H9 (cell line): ENCODE results near the gene SLX4IP. TPM values are rescaled to one million over a fixed set of nuclear protein-coding genes. Genes with fewer than 3 reads are reported as not detected.

Experiments used
- DNase-seq: peaks from one replicate; pipeline ENCODE4 v3.0.0-alpha.2; 2017
- H2AFZ ChIP-seq: one replicate; pipeline ENCODE4 v1.6.1; 2013; ENCODE audit warnings: mild to moderate bottlenecking, low read length, control low read depth, moderate library complexity
- H2AK5ac ChIP-seq: 2 replicates; pipeline ENCODE4 v1.6.1; 2013; ENCODE audit warnings: low read length, control low read depth, mixed read lengths; ENCODE audit not compliant: insufficient read length
- H2BK120ac ChIP-seq: one replicate; pipeline ENCODE4 v1.6.1; 2013; ENCODE audit warnings: low read depth, mild to moderate bottlenecking, low read length, control low read depth, inconsistent platforms; ENCODE audit not compliant: poor library complexity, severe bottlenecking
- H2BK12ac ChIP-seq: 2 replicates; pipeline ENCODE4 v1.6.1; 2013; ENCODE audit warnings: low read length, control low read depth, mixed read lengths, low read depth; ENCODE audit not compliant: insufficient read length
- H2BK15ac ChIP-seq: 2 replicates; pipeline ENCODE4 v1.6.1; 2013; ENCODE audit warnings: low read depth, low read length, control low read depth
- H2BK20ac ChIP-seq: one replicate; pipeline ENCODE4 v1.6.1; 2013; ENCODE audit warnings: low read depth, mild to moderate bottlenecking, low read length, control low read depth, inconsistent platforms; ENCODE audit not compliant: poor library complexity, severe bottlenecking
- H2BK5ac ChIP-seq: 2 replicates; pipeline ENCODE4 v1.6.1; 2013; ENCODE audit warnings: low read length, control low read depth, mixed read lengths; ENCODE audit not compliant: insufficient read length
- H3K14ac ChIP-seq: 2 replicates; pipeline ENCODE4 v1.6.1; 2013; ENCODE audit warnings: low read length, control low read depth; ENCODE audit not compliant: insufficient read depth
- H3K18ac ChIP-seq: 2 replicates; pipeline ENCODE4 v1.6.1; 2013; ENCODE audit warnings: low read depth, mild to moderate bottlenecking, mixed read lengths, low read length, control low read depth; ENCODE audit not compliant: insufficient read length
- H3K23ac ChIP-seq: 2 replicates; pipeline ENCODE4 v1.6.1; 2013; ENCODE audit warnings: low read length, control low read depth, mixed read lengths, low read depth; ENCODE audit not compliant: insufficient read length
- H3K23me2 ChIP-seq: 2 replicates; pipeline ENCODE4 v1.6.1; 2013; ENCODE audit warnings: low read depth, mild to moderate bottlenecking, mixed read lengths, low read length, control low read depth; ENCODE audit not compliant: insufficient read length, poor library complexity, severe bottlenecking
- H3K27ac ChIP-seq: 2 replicates; pipeline ENCODE4 v1.5.1; 2013; ENCODE audit warnings: low read length, control low read depth, mixed read lengths, low read depth; ENCODE audit not compliant: insufficient read length
- H3K27me3 ChIP-seq: 2 replicates; pipeline ENCODE4 v1.6.1; 2013; ENCODE audit warnings: low read length, control low read depth, inconsistent platforms; ENCODE audit not compliant: insufficient read depth
- H3K4ac ChIP-seq: 2 replicates; pipeline ENCODE4 v1.6.1; 2013; ENCODE audit warnings: low read depth, mild to moderate bottlenecking, control low read depth, inconsistent platforms, low read length, moderate library complexity
- H3K4me1 ChIP-seq: 2 replicates; pipeline ENCODE4 v1.6.1; 2013; ENCODE audit warnings: low read length, control low read depth, inconsistent platforms; ENCODE audit not compliant: insufficient read depth
- H3K4me2 ChIP-seq: 2 replicates; pipeline ENCODE4 v1.6.1; 2013; ENCODE audit warnings: low read length, control low read depth, mixed read lengths; ENCODE audit not compliant: insufficient read length, insufficient read depth
- H3K56ac ChIP-seq: 2 replicates; pipeline ENCODE4 v1.6.1; 2013; ENCODE audit warnings: low read depth, mild to moderate bottlenecking, mixed read lengths, low read length, control low read depth; ENCODE audit not compliant: insufficient read length
- H3K79me1 ChIP-seq: 2 replicates; pipeline ENCODE4 v1.6.1; 2013; ENCODE audit warnings: low read depth, mild to moderate bottlenecking, moderate library complexity, low read length, control low read depth, inconsistent platforms; ENCODE audit not compliant: insufficient read depth, poor library complexity, severe bottlenecking
- H3K79me2 ChIP-seq: 2 replicates; pipeline ENCODE4 v1.6.1; 2013; ENCODE audit warnings: low read length, control low read depth, inconsistent platforms; ENCODE audit not compliant: insufficient read depth
- H3K9ac ChIP-seq: 2 replicates; pipeline ENCODE4 v1.6.1; 2013; ENCODE audit warnings: low read length, control low read depth, mixed read lengths; ENCODE audit not compliant: insufficient read length; ENCODE audit errors: extremely low read depth
- H3K9me3 ChIP-seq: one replicate; pipeline ENCODE4 v1.6.1; 2013; ENCODE audit warnings: low read depth, low read length, inconsistent platforms; ENCODE audit not compliant: control insufficient read depth
- H3T11ph ChIP-seq: one replicate; pipeline ENCODE4 v1.6.1; 2013; ENCODE audit warnings: mild to moderate bottlenecking, low read length, control low read depth, inconsistent platforms
- H4K20me1 ChIP-seq: one replicate; pipeline ENCODE4 v1.6.1; 2013; ENCODE audit not compliant: control insufficient read depth, insufficient read length, insufficient read depth
- H4K5ac ChIP-seq: 2 replicates; pipeline ENCODE4 v1.6.1; 2013; ENCODE audit warnings: low read depth, mild to moderate bottlenecking, mixed read lengths, low read length, control low read depth; ENCODE audit not compliant: insufficient read length
- H4K8ac ChIP-seq: replicated peaks from 2 replicates; pipeline ENCODE4 v1.6.1; 2013; ENCODE audit warnings: low read length, control low read depth, mixed read lengths, low read depth; ENCODE audit not compliant: insufficient read length
- H4K91ac ChIP-seq: 2 replicates; pipeline ENCODE4 v1.6.1; 2013; ENCODE audit warnings: low read depth, mild to moderate bottlenecking, moderate library complexity, mixed read lengths, low read length, control low read depth; ENCODE audit not compliant: insufficient read length
- H3K27ac Mint-ChIP-seq, 3 experiments: 2 replicates in 2 of 3; 3 replicates in 1 of 3; pipeline ENCODE4 v1.8.0; 2020 to 2021; ENCODE audit warnings: mixed read lengths in 3 of 3, mild to moderate bottlenecking in 1 of 3, moderate library complexity in 1 of 3
- H3K27me3 Mint-ChIP-seq: 2 replicates; pipeline ENCODE4 v1.8.0; 2021; ENCODE audit warnings: low read depth, mild to moderate bottlenecking, moderate library complexity, mixed read lengths
- H3K36me3 Mint-ChIP-seq, 3 experiments: 2 replicates in 2 of 3; 3 replicates in 1 of 3; pipeline ENCODE4 v1.8.0; 2020 to 2021; ENCODE audit warnings: low read depth in 3 of 3, mixed read lengths in 3 of 3; ENCODE audit not compliant: insufficient read depth in 1 of 3
- H3K4me1 Mint-ChIP-seq, 2 experiments: 2 replicates each; pipeline ENCODE4 v1.8.0; 2020; ENCODE audit warnings: mixed read lengths in 2 of 2
- H3K4me3 Mint-ChIP-seq, 2 experiments: 2 replicates in 1 of 2; 3 replicates in 1 of 2; pipeline ENCODE4 v1.8.0; 2020 to 2021; ENCODE audit warnings: mild to moderate bottlenecking in 2 of 2, mixed read lengths in 2 of 2, moderate library complexity in 1 of 2
- H3K9me3 Mint-ChIP-seq, 2 experiments: 2 replicates in 1 of 2; 3 replicates in 1 of 2; pipeline ENCODE4 v1.8.0; 2020; ENCODE audit warnings: mild to moderate bottlenecking in 2 of 2, mixed read lengths in 2 of 2, moderate library complexity in 1 of 2
- CTCF ChIP-seq: fragments of 200-600 bp; sonication (generic); conservative IDR thresholded peaks from 3 replicates; pipeline ENCODE4 v1.8.0; 2021; ENCODE audit warnings: antibody characterized with exemption, mild to moderate bottlenecking
- WGBS: extraction: QIAGEN DNeasy Blood & Tissue Kit; methylation state at CpG from one replicate; pipeline ENCODE4 v1.1.7; 2013; ENCODE audit warnings: missing lambda C conversion rate, low lambda C conversion rate, mixed read lengths; ENCODE audit not compliant: insufficient read length; ENCODE audit errors: extremely low coverage; 5-methylcytosine and 5-hydroxymethylcytosine counted together
- total RNA-seq: library from RNA; stranded (reverse); gene quantifications from 2 replicates; pipeline ENCODE4 v1.2.1, GENCODE V29; 2021

Gene SLX4IP
- total RNA-seq, 1 experiment from 2014 or later: 7.9 TPM

- H4K91ac ChIP-seq: no peak overlapping the region
Observed at GRCh38 chr20:10565922-10566897, 131.1 kb downstream of the SLX4IP start.

More at GRCh38 chr20:10565922-10566897, 131.1 kb downstream of the SLX4IP start:
- Histone ChIP-seq H3K18ac (no peak overlapping the region), H2BK5ac (no peak overlapping the region), H3K4me1 (peaks cover 7% of the 10 kb centered on the region; the same call in 1 of the 2 replicates), H3K9me3 (no peaks in the 10 kb centered on the region), H3K14ac (no peak overlapping the region), H2BK20ac (no peak overlapping the region), H3K4me2 (no peak overlapping the region), H3K79me2 (no peaks in the 10 kb centered on the region), H2AK5ac (no peak overlapping the region), H2BK15ac (no peak overlapping the region), H3K27me3 (no peaks in the 10 kb centered on the region), H3T11ph (no peak overlapping the region), H3K79me1 (no peaks in the 10 kb centered on the region), H2AFZ (no peak overlapping the region), H3K56ac (no peak overlapping the region), H4K20me1 (no peaks in the 10 kb centered on the region), H3K4ac (no peak overlapping the region), H4K8ac (no peak overlapping the region), H3K23me2 (no peaks in the 10 kb centered on the region), H2BK12ac (no peak overlapping the region), H4K5ac (no peak overlapping the region), H2BK120ac (no peak overlapping the region), H3K23ac (no peak overlapping the region), H3K9ac (no peak overlapping the region), H3K27ac (no peak overlapping the region)
- TF ChIP-seq CTCF: no peak
- H3K27me3 Mint-ChIP-seq: no peaks in the 10 kb centered on the region
- no peak for DNase-seq
- peaks cover 0 to 4% of the 10 kb centered on the region in 2 experiments; a peak in 1 of 5 replicates for H3K9me3 Mint-ChIP-seq
- H3K4me1 Mint-ChIP-seq: peaks cover 17 to 18% of the 10 kb centered on the region in 2 experiments
- WGBS: no CpG with 5 or more reads among the region's 8 CpGs
- H3K36me3 Mint-ChIP-seq: peaks cover 10 to 25% (median 16%) of the 10 kb centered on the region in 3 experiments
- no peak overlapping the region for H3K4me3 Mint-ChIP-seq
- H3K27ac Mint-ChIP-seq: peak overlapping the region in 2 of 3 experiments; percentile 28 to 56; a peak in 1 of 7 replicates
